K562 (cell line): ENCODE data around the gene MED29. TPM values are rescaled to one million over a fixed set of nuclear protein-coding genes. Genes with fewer than 3 reads are reported as not detected.

ENCODE experiments used
- BACH1 ChIP-seq: fragments of 200-800 bp; sonication (Bioruptor generic); IDR thresholded peaks from 2 replicates; pipeline ENCODE4 v1.6.1; 2016; ENCODE audit warnings: missing genetic modification characterization, missing compliant biosample characterization
- COPS2 ChIP-seq: fragments of 450-650 bp; conservative IDR thresholded peaks from 2 replicates; pipeline ENCODE4 v1.6.1; 2016; ENCODE audit warnings: mild to moderate bottlenecking, moderate library complexity
- ETS2 ChIP-seq: IDR thresholded peaks from 2 replicates; pipeline ENCODE4 v1.6.1; 2016; ENCODE audit warnings: borderline replicate concordance, missing genetic modification characterization, mild to moderate bottlenecking, moderate library complexity, missing compliant biosample characterization; ENCODE audit not compliant: poor library complexity, severe bottlenecking
- FOXJ2 ChIP-seq: fragments of 200-800 bp; sonication (Bioruptor generic); IDR thresholded peaks from 2 replicates; pipeline ENCODE4 v1.6.1; 2016; ENCODE audit warnings: missing genetic modification characterization, missing compliant biosample characterization
- HEY1 ChIP-seq: fragments of 250-450 bp; sonication (Bioruptor Pico); IDR thresholded peaks from 2 replicates; pipeline ENCODE4 v1.5.0; 2020; ENCODE audit warnings: mild to moderate bottlenecking, moderate library complexity, borderline replicate concordance
- KLF6 ChIP-seq: fragments of 250-450 bp; sonication (Bioruptor Pico); IDR thresholded peaks from 2 replicates; pipeline ENCODE4 v1.4.0; 2020; ENCODE audit warnings: mild to moderate bottlenecking, moderate library complexity, borderline replicate concordance
- NFIC ChIP-seq: fragments of 450-650 bp; IDR thresholded peaks from 2 replicates; pipeline ENCODE4 v1.6.1; 2017; ENCODE audit warnings: mild to moderate bottlenecking, inconsistent platforms
- POLR2A ChIP-seq: fragments of 450-650 bp; conservative IDR thresholded peaks from 2 replicates; pipeline ENCODE4 v1.6.1; 2016
- POLR2AphosphoS5 ChIP-seq: IDR thresholded peaks from 2 replicates; pipeline ENCODE4 v1.6.1; 2011; ENCODE audit warnings: mild to moderate bottlenecking, low read depth, low read length, moderate library complexity; ENCODE audit not compliant: control insufficient read depth, insufficient read depth
- SMAD1 ChIP-seq: fragments of 150-350 bp; IDR thresholded peaks from 2 replicates; pipeline ENCODE4 v1.6.1; 2014; ENCODE audit warnings: low read length, low read depth; ENCODE audit not compliant: partially characterized antibody
- SUPT5H ChIP-seq: fragments of 450-650 bp; IDR thresholded peaks from 2 replicates; pipeline ENCODE4 v1.6.1; 2016
- TAF1 ChIP-seq: IDR thresholded peaks from 2 replicates; pipeline ENCODE4 v1.6.1; 2011; ENCODE audit warnings: mild to moderate bottlenecking, low read length, moderate library complexity; ENCODE audit not compliant: insufficient read depth, control insufficient read depth, severe bottlenecking; ENCODE audit errors: extremely low read depth
- TCF15 ChIP-seq: fragments of 250-450 bp; sonication (Bioruptor Pico); IDR thresholded peaks from 2 replicates; pipeline ENCODE4 v1.8.0; 2022; ENCODE audit warnings: moderate library complexity, mild to moderate bottlenecking, inconsistent platforms
- XRCC5 ChIP-seq: fragments of 200-400 bp; formaldehyde crosslinking; IDR thresholded peaks from 2 replicates; pipeline ENCODE4 v1.6.1; 2017; ENCODE audit warnings: low read depth, mild to moderate bottlenecking, low read length
- ZBTB7A ChIP-seq: IDR thresholded peaks from 2 replicates; pipeline ENCODE4 v1.6.1; 2011; ENCODE audit warnings: low read depth, mild to moderate bottlenecking, low read length, moderate library complexity, borderline replicate concordance; ENCODE audit not compliant: control insufficient read depth
- ZBTB8A ChIP-seq: fragments of 450-650 bp; IDR thresholded peaks from 2 replicates; pipeline ENCODE4 v1.6.1; 2018; ENCODE audit warnings: mild to moderate bottlenecking, moderate library complexity; ENCODE audit not compliant: partially characterized antibody
- ZNF263 ChIP-seq: sonication (generic); formaldehyde crosslinking; IDR thresholded peaks from 2 replicates; pipeline ENCODE4 v1.8.0; 2022; ENCODE audit warnings: mild to moderate bottlenecking, missing genetic modification reagents, borderline replicate concordance
- ZNF347 ChIP-seq: fragments of 450-650 bp; formaldehyde crosslinking; IDR thresholded peaks from 2 replicates; pipeline ENCODE4 v1.4.0; 2020; ENCODE audit warnings: low read depth, mild to moderate bottlenecking, moderate library complexity
- polyA plus RNA-seq, 8 experiments: library from polyadenylated mRNA; depleted of rRNA in 4 of 8; stranded (reverse) in 5 of 8; unstranded in 3 of 8; fragments of >200 nt; fragmentation: Nextera tagmentation in 2 of 8; fragmentation: Illumina TruSeq in 1 of 8; extraction: Ambion mirVana in 2 of 8; extraction: Trizol in 1 of 8; gene quantifications; 2 replicates each; pipeline versions ENCODE4 v1.2.1 to v1.2.3, GENCODE V29; 2011 to 2014; ENCODE audit warnings: inconsistent platforms in 1 of 8, missing spikeins in 1 of 8
- total RNA-seq, 7 experiments: library from RNA; depleted of rRNA in 6 of 7; stranded (reverse); fragments of >200 nt in 6 of 7; fragmentation: Illumina TruSeq in 2 of 7; extraction: Trizol in 2 of 7; gene quantifications; 2 replicates each; pipeline versions ENCODE4 v1.2.1 to v1.2.3, GENCODE V29; 2011 to 2021; ENCODE audit warnings: low replicate concordance in 1 of 7
- TF ChIP-seq, protein P1 (sequence below), 3 experiments: IDR thresholded peaks in 2 of 3; conservative IDR thresholded peaks in 1 of 3; 2 replicates each; pipeline ENCODE4 v1.5.1; 2011 to 2012; ENCODE audit warnings: low read length in 3 of 3, mild to moderate bottlenecking in 3 of 3, control low read depth in 2 of 3, improper control_type of control experiment in 1 of 3, inconsistent platforms in 1 of 3, low read depth in 1 of 3, mixed read lengths in 1 of 3, moderate library complexity in 1 of 3; ENCODE audit not compliant: insufficient read depth in 2 of 3
- TF ChIP-seq, protein P2 (sequence below): fragments of 450-650 bp; IDR thresholded peaks from 2 replicates; pipeline ENCODE4 v1.6.1; 2018; ENCODE audit not compliant: partially characterized antibody
- TF ChIP-seq, protein P3 (sequence below): sonication (generic); formaldehyde crosslinking; IDR thresholded peaks from 2 replicates; pipeline ENCODE4 v1.5.0; 2020; ENCODE audit warnings: missing genetic modification reagents

The MED29 gene
- total and polyA plus RNA-seq, 9 of the 15 experiments (the other 6 are each of a cell fraction or from before 2014, with no cell fraction given), result 1.8 to 22.6 (median 12.4) TPM

GRCh38 chr19:39411081-39411831 is 20.1 kb downstream of the MED29 start (continued):
- TF ChIP-seq COPS2, result no peak
- TF ChIP-seq, protein P1, sequence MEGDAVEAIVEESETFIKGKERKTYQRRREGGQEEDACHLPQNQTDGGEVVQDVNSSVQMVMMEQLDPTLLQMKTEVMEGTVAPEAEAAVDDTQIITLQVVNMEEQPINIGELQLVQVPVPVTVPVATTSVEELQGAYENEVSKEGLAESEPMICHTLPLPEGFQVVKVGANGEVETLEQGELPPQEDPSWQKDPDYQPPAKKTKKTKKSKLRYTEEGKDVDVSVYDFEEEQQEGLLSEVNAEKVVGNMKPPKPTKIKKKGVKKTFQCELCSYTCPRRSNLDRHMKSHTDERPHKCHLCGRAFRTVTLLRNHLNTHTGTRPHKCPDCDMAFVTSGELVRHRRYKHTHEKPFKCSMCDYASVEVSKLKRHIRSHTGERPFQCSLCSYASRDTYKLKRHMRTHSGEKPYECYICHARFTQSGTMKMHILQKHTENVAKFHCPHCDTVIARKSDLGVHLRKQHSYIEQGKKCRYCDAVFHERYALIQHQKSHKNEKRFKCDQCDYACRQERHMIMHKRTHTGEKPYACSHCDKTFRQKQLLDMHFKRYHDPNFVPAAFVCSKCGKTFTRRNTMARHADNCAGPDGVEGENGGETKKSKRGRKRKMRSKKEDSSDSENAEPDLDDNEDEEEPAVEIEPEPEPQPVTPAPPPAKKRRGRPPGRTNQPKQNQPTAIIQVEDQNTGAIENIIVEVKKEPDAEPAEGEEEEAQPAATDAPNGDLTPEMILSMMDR (IDR thresholded peaks at IDR 0.05 in 2 of 3, conservative IDR thresholded peaks at IDR 0.05 in 1 of 3; ENCODE audit: insufficient read depth in 2 of 3, low read depth in 1 of 3, low read length in 3 of 3), result 0 out of 6 replicates have a peak, but pooled peaks of 1 of the 3 experiments have one; percentile 4
- TF ChIP-seq XRCC5, result no peak
- no peak for TF ChIP-seq TCF15 (CRISPR knock-in tag)
- TF ChIP-seq POLR2AphosphoS5, result peak; percentile 76
- no peak for TF ChIP-seq BACH1 (tag)
- TF ChIP-seq SUPT5H, result 0 out of 2 replicates have a peak, but pooled peaks have one; percentile 35
- TF ChIP-seq ZNF263 (CRISPR knock-in tag), result peak; percentile 73; the same call in 1 of the 2 replicates
- TF ChIP-seq TAF1, result peak; percentile 31
- peak; percentile 29 for TF ChIP-seq SMAD1
- TF ChIP-seq ZNF347, result no peak
- TF ChIP-seq, protein P2, sequence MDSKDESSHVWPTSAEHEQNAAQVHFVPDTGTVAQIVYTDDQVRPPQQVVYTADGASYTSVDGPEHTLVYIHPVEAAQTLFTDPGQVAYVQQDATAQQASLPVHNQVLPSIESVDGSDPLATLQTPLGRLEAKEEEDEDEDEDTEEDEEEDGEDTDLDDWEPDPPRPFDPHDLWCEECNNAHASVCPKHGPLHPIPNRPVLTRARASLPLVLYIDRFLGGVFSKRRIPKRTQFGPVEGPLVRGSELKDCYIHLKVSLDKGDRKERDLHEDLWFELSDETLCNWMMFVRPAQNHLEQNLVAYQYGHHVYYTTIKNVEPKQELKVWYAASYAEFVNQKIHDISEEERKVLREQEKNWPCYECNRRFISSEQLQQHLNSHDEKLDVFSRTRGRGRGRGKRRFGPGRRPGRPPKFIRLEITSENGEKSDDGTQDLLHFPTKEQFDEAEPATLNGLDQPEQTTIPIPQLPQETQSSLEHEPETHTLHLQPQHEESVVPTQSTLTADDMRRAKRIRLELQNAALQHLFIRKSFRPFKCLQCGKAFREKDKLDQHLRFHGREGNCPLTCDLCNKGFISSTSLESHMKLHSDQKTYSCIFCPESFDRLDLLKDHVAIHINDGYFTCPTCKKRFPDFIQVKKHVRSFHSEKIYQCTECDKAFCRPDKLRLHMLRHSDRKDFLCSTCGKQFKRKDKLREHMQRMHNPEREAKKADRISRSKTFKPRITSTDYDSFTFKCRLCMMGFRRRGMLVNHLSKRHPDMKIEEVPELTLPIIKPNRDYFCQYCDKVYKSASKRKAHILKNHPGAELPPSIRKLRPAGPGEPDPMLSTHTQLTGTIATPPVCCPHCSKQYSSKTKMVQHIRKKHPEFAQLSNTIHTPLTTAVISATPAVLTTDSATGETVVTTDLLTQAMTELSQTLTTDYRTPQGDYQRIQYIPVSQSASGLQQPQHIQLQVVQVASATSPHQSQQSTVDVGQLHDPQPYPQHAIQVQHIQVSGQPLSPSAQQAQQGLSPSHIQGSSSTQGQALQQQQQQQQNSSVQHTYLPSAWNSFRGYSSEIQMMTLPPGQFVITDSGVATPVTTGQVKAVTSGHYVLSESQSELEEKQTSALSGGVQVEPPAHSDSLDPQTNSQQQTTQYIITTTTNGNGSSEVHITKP, result no peak
- 0 out of 2 replicates have a peak, but pooled peaks have one; percentile 22 for TF ChIP-seq FOXJ2 (tag)
- TF ChIP-seq, protein P3, sequence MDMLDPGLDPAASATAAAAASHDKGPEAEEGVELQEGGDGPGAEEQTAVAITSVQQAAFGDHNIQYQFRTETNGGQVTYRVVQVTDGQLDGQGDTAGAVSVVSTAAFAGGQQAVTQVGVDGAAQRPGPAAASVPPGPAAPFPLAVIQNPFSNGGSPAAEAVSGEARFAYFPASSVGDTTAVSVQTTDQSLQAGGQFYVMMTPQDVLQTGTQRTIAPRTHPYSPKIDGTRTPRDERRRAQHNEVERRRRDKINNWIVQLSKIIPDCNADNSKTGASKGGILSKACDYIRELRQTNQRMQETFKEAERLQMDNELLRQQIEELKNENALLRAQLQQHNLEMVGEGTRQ, result no peak
- TF ChIP-seq ZBTB8A, result no peak
- TF ChIP-seq POLR2A, result peak; percentile 23
- TF ChIP-seq KLF6, result no peak
- no peak for TF ChIP-seq HEY1 (CRISPR knock-in tag)
- 0 out of 2 replicates have a peak, but pooled peaks have one; percentile 28 for TF ChIP-seq ZBTB7A
- no peak for TF ChIP-seq ETS2 (tag)
- TF ChIP-seq NFIC, result 0 out of 2 replicates have a peak, but pooled peaks have one; percentile 4
